ENCODE results near the gene MED15.

MED15 gene

DNA sequence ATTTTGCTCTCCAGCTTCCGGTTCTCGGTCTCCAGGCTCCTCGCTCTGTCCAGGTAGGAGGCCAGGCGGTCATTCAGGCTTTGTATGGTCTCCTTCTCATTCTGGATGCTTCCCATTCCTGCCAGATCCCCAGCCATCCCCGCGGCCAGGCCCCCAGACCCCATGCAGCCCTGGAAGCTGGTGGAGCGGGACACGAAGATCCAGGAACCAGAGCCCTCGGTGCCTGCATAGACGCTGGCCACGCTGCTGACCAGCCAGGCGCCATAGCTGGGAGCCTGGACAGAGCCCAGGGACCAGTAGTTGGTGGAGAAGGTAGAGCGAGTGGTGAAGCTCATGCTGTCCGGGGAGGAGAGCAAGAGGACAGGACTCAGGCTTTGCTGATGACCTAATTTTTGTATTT, 23.6 kb upstream of the MED15 start:
- Histone ChIP-seq H3K9me3 (no peaks in the 10 kb centered on the region; the same call in 1 of the 2 replicates), H3K9ac (no peak overlapping the region), H3K4me2 (no peak overlapping the region), H3K4me1 (no peaks in the 10 kb centered on the region), H4K20me1 (peaks cover 13% of the 10 kb centered on the region), H3K36me3 (peaks cover 45% of the 10 kb centered on the region), H3K4me3 (no peak overlapping the region), H3K27me3 (no peaks in the 10 kb centered on the region), H3K27ac (no peak overlapping the region)
- no peak for TF ChIP-seq Cebpa-rat (IDR thresholded peaks at IDR 0.05)

DNA sequence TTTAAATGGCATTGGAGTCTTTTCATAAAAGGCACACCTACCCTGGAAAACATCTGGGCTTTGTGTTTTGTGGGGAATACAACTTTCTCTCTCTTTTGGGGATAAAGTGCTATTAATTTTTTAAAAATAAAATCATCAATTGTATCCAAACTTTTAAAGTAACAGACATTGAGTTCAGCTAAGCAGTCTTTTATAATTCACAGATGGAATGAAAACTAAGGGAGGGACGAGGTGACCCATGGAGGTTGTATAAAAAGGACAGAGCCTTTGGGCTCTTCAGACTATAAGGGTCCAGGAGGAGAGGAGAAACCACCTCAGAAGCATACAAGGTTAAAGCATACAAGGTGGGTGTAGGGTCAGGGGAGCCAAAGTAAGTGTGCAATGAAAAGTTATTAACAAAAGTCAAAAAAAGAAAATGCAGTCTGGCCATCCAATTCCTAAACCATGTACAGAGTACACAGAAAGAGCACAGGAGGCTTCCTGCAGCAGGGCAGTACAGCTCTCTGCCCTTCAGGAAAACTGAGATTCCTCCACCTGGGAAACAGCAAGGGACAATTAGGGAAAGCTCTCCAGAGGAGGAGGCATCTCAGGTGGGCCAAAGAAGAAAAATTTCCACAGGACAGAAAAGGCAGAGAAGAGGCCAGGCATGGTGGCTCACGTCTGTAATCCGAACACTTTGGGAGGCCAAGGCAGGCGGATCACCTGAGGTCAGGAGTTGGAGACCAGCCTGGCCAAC, 22.3 kb upstream of the MED15 start:
- Histone ChIP-seq H3K9me3 (no peaks in the 10 kb centered on the region; the same call in 1 of the 2 replicates), H3K36me3 (peaks cover 51% of the 10 kb centered on the region), H3K4me3 (no peak overlapping the region), H3K4me2 (no peak overlapping the region), H3K9ac (no peak overlapping the region), H4K20me1 (peaks cover 27% of the 10 kb centered on the region), H3K4me1 (no peaks in the 10 kb centered on the region), H3K27me3 (no peaks in the 10 kb centered on the region), H3K27ac (no peak overlapping the region)
- no peak for TF ChIP-seq Cebpa-rat (IDR thresholded peaks at IDR 0.05)

DNA sequence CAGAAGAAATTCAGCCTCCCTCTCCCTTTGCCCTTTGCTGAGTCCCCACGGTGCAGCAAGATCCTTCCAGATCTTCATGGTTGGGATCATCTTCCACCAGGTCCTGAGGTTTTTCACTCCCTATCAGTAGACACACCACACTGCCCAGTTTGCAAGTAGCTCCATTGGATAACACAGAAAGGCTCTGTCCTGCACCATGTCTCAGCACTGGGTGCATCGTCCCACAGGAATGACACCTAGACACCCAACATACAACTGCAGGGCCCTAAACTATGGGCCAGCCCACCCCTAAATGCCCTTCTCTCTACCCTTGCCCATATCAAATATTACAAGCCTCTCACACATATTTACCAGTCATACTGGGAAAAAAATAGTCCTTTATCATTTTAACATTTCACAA, 21.2 kb upstream of the MED15 start:
- Histone ChIP-seq H3K9me3 (no peaks in the 10 kb centered on the region), H3K27me3 (no peaks in the 10 kb centered on the region), H3K27ac (no peak overlapping the region), H3K4me2 (no peak overlapping the region), H3K4me1 (no peaks in the 10 kb centered on the region), H4K20me1 (peaks cover 38% of the 10 kb centered on the region), H3K36me3 (peaks cover 51% of the 10 kb centered on the region), H3K9ac (no peak overlapping the region), H3K4me3 (no peak overlapping the region)
- TF ChIP-seq Cebpa-rat (IDR thresholded peaks at IDR 0.05) = no peak

DNA sequence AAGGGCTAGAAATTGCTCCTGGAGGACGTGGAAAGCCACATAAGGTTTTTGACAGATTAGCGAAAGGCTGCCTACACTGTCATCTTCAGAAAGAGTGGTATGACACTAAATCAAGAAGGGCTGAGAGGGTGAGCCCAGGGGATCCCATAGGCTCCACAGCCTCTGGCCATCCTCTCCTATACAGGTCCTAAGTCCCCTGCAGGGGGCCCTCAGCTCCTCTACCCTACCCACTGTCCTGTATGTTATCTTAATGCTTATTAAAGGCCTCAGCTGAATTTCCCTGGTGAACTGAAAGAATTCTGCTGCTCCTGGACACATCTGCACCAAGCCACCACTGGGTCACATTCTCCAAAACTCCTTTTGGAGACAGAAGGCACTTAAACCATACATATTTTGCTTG, 19.7 kb upstream of the MED15 start:
- H3K36me3 ChIP-seq = peaks cover 39% of the 10 kb centered on the region

DNA sequence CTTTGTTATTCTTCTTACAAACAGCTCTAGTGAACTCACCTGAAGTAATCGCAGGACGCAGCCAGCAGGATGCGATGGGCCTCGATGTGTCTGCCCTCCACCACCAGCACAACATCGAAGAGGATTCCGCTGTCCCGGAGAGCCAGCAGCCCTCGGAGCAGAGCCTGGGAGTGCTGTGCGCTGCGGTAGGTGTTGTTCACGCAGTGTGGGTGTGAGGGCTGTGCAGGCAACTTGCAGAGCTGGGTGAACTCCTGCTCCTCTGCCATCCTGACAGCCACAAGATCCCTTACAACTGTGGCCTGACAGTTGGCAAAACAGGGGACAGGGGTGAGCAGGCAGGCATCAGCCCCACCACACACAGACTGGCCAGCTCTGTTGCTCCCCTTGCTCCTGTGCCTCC, 18.5 kb upstream of the MED15 start:
- H3K9ac ChIP-seq = no peak overlapping the region
- H3K4me2 ChIP-seq = no peak overlapping the region
- peaks cover 62% of the 10 kb centered on the region for H4K20me1 ChIP-seq
- H3K27me3 ChIP-seq = no peaks in the 10 kb centered on the region
- no peak overlapping the region for H3K27ac ChIP-seq
- no peaks in the 10 kb centered on the region for H3K9me3 ChIP-seq
- peaks cover 7% of the 10 kb centered on the region for H3K4me1 ChIP-seq
- no peak for TF ChIP-seq Cebpa-rat (IDR thresholded peaks at IDR 0.05)
- no peak overlapping the region for H3K4me3 ChIP-seq
- peaks cover 27% of the 10 kb centered on the region for H3K36me3 ChIP-seq

More for the DNA sequence above, 19.7 kb upstream of the MED15 start:
- no peak for TF ChIP-seq Cebpa-rat (IDR thresholded peaks at IDR 0.05)
- Histone ChIP-seq H3K27me3 (no peaks in the 10 kb centered on the region), H4K20me1 (peaks cover 50% of the 10 kb centered on the region), H3K9me3 (no peaks in the 10 kb centered on the region), H3K9ac (no peak overlapping the region), H3K4me1 (no peaks in the 10 kb centered on the region), H3K4me3 (no peak overlapping the region), H3K27ac (no peak overlapping the region), H3K4me2 (no peak overlapping the region)

DNA sequence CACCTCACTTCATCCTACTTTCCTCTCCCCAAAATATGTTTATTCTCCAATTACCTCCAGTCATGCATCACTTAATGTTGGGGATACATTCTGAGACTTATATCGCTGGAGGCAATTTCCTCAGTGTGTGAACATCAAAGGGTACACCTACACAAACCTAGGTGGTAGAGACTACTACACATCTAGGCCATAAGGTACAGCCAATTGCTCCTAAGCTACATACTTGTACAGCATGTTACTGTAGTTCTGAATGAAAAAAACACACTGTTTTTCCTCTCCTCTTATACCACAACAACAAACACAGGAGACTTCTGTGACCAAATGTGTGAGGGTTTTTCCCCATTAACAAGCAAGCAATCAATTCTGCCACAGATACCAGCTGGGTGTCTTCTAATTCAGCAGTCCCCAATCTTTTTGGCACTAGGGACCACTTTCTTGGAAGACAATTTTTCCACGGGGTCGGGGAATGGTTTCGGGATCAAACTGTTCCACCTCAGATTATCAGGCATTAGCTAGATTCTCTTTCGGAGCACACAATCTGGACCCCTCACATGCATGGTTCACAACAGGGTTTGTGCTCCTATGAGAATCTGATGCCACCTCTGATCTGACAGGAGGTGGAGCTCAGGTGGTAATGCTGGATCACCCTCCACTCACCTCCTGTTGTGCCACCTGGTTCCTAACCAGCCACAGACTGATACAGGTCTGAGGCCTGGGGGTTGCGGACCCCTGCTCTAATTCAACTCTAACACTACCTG, 17.0 kb upstream of the MED15 start:
- Histone ChIP-seq H3K4me3 (no peak overlapping the region), H3K9me3 (no peaks in the 10 kb centered on the region)
- no peak for TF ChIP-seq Cebpa-rat (IDR thresholded peaks at IDR 0.05)

DNA sequence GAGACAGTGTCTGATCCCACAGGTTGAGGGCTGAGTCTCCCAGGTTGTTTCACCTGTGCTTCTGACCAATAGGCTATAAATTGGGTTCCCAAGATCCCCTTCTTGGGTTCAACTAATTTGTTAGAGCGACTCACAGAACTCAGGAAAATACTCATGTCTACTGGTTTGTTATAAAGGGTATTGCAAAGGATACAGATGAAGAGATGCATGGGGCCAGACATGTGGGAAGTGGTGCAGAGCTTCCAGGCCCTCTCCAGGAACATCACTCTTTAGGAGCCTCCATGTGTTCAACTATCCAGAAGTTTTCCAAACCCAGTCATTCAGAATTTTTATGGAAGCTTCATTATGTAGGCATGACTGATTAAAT, 16.5 kb upstream of the MED15 start:
- Histone ChIP-seq H3K27me3 (no peaks in the 10 kb centered on the region), H3K4me2 (no peak overlapping the region), H3K27ac (no peak overlapping the region), H3K9me3 (no peaks in the 10 kb centered on the region), H4K20me1 (peaks cover 74% of the 10 kb centered on the region), H3K4me1 (peaks cover 19% of the 10 kb centered on the region), H3K36me3 (peaks cover 18% of the 10 kb centered on the region), H3K4me3 (no peak overlapping the region), H3K9ac (no peak overlapping the region)
- no peak for TF ChIP-seq Cebpa-rat (IDR thresholded peaks at IDR 0.05)

More for the DNA sequence above, 17.0 kb upstream of the MED15 start:
- H3K9ac ChIP-seq = no peak overlapping the region
- H3K4me1 ChIP-seq = peaks cover 19% of the 10 kb centered on the region
- H3K4me2 ChIP-seq = no peak overlapping the region
- no peak overlapping the region for H3K27ac ChIP-seq
- H3K27me3 ChIP-seq = no peaks in the 10 kb centered on the region
- peaks cover 18% of the 10 kb centered on the region for H3K36me3 ChIP-seq
- peaks cover 74% of the 10 kb centered on the region for H4K20me1 ChIP-seq

DNA sequence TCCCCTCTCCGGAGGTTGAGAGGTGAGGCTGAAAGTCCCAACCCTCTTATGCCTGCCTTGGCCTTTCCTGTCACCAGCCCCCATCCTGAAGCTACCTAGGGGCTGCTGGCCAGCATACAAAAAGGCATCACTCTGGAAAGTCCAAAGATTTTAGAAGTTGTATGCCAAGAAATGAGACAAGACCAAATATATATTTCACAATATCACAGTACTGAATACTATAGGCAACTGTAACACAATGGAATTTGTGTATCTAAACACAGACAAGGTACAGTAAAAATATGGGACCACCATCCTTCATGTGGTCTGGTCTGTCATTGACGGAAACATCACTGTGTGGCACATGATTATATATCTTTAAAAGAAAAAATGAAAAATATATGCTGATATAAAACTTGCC, 16.1 kb upstream of the MED15 start:
- no peak overlapping the region for H3K9ac ChIP-seq
- no peak overlapping the region for H3K4me3 ChIP-seq
- H3K27ac ChIP-seq = no peak overlapping the region
- H3K4me1 ChIP-seq = peaks cover 19% of the 10 kb centered on the region
- H3K27me3 ChIP-seq = no peaks in the 10 kb centered on the region
- no peak for TF ChIP-seq Cebpa-rat (IDR thresholded peaks at IDR 0.05)
- no peak overlapping the region for H3K4me2 ChIP-seq
- H3K36me3 ChIP-seq = peaks cover 18% of the 10 kb centered on the region
- no peaks in the 10 kb centered on the region for H3K9me3 ChIP-seq
- peaks cover 74% of the 10 kb centered on the region for H4K20me1 ChIP-seq

DNA sequence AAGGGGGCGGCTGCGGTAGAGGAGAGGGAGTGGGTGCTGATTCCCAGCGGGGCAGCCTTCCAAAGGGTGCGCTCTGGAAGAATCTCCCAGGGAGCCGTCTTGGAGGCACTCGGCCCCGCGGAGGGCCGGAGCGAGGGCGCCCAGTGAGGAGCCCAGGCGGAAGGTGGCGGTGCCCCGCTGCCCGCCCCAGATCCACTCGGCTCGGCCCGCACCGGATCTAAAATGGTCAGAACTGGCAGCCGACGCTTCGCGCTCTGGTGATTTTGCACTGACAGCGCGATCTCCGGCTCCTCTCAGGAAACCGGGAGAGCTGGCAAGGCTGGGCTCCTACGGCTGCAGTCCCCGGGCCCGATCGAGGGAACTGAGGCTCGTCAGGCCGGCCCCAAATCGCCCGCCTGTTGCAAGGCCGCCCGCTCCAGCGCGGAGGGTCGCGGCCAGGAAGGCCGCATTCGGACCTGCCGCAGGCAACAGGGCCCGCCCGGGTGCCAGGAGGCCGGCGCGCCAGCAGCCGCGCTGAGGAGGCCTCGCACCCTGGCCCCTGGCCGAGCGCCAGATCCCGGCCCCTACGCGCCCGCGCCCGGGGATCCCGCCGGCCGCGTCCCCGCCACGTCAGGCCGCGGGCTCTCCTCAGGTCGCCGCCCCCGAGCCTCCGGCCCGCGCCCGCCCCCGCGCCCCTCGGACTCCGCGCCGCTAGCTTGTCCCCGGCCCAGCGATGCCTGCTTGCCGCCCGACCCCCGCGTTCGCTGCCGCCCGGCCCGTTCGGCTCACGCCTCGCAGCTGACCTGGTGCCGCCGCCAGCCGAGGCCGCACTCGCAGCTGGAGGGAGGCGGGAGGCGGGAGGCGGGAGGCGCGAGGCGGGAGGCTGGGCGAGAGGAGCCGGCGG, 12.2 kb upstream of the MED15 start, which contains the start of gene KLHL22:
TSS of gene KLHL22 (minus strand) at position 818 of the 883 bp plus-strand sequence. CDS start 6,584 bp downstream, outside the sequence.
- H4K20me1 ChIP-seq = peaks cover 46% of the 10 kb centered on the region
- H3K27me3 ChIP-seq = no peaks in the 10 kb centered on the region
- TF ChIP-seq Cebpa-rat (IDR thresholded peaks at IDR 0.05) = no peak
- H3K9ac ChIP-seq = peak within 1 kb of the TSS; percentile 89
- H3K36me3 ChIP-seq = no peaks in the 10 kb centered on the region
- peak within 1 kb of the TSS; percentile 86 for H3K27ac ChIP-seq
- peak within 1 kb of the TSS; percentile 97 for H3K4me2 ChIP-seq
- peak within 1 kb of the TSS; percentile 85 for H3K4me3 ChIP-seq
- no peaks in the 10 kb centered on the region for H3K9me3 ChIP-seq
- H3K4me1 ChIP-seq = peaks cover 33% of the 10 kb centered on the region

Data from BLaER1 (cell line).